ENCODE results near the gene ANO5. TPM values are rescaled to one million over a fixed set of nuclear protein-coding genes. Genes with fewer than 3 reads are reported as not detected.

Gene ANO5
- total RNA-seq, result 0.63 TPM

GRCh38 chr11:22192642-22193347 lies at the start of gene ANO5:
ANO5 (plus strand) TSS chr11:22193085; CDS start chr11:22193493, 408 bp downstream.
- H3K9me3 ChIP-seq (ENCODE audit: low read depth, low read length), result no peaks in the 10 kb centered on the region
- H3K4me1 ChIP-seq (ENCODE audit: insufficient read depth, low read length), result peaks cover 19% of the 10 kb centered on the region
- peak within 1 kb of the TSS; percentile 28 for H3K4me3 ChIP-seq (ENCODE audit: low read length)
- peaks cover 28% of the 10 kb centered on the region for H3K27me3 ChIP-seq (ENCODE audit: insufficient read depth, low read length)

- Histone ChIP-seq H3K4me3 (ENCODE audit: low read length) (no peak overlapping the region), H3K27me3 (ENCODE audit: insufficient read depth, low read length) (no peaks in the 10 kb centered on the region), H3K9me3 (ENCODE audit: low read depth, low read length) (no peaks in the 10 kb centered on the region), H3K4me1 (ENCODE audit: insufficient read depth, low read length) (no peaks in the 10 kb centered on the region)
Measured at GRCh38 chr11:22151649-22152197, 41.2 kb upstream of the ANO5 start.

- H3K4me3 ChIP-seq (ENCODE audit: low read length), result no peak overlapping the region
- no peaks in the 10 kb centered on the region for H3K9me3 ChIP-seq (ENCODE audit: low read depth, low read length)
- peaks cover 6% of the 10 kb centered on the region for H3K4me1 ChIP-seq (ENCODE audit: insufficient read depth, low read length)
- H3K27me3 ChIP-seq (ENCODE audit: insufficient read depth, low read length), result no peaks in the 10 kb centered on the region
Measured at GRCh38 chr11:22157531-22157930, 35.4 kb upstream of the ANO5 start.

- no peaks in the 10 kb centered on the region for H3K27me3 ChIP-seq (ENCODE audit: insufficient read depth, low read length)
- H3K4me3 ChIP-seq (ENCODE audit: low read length), result no peak overlapping the region
- no peaks in the 10 kb centered on the region for H3K9me3 ChIP-seq (ENCODE audit: low read depth, low read length)
- peaks cover 23% of the 10 kb centered on the region for H3K4me1 ChIP-seq (ENCODE audit: insufficient read depth, low read length)
Measured at GRCh38 chr11:22161489-22161888, 31.4 kb upstream of the ANO5 start.

- Histone ChIP-seq H3K4me1 (ENCODE audit: insufficient read depth, low read length) (peaks cover 23% of the 10 kb centered on the region), H3K27me3 (ENCODE audit: insufficient read depth, low read length) (no peaks in the 10 kb centered on the region), H3K9me3 (ENCODE audit: low read depth, low read length) (no peaks in the 10 kb centered on the region), H3K4me3 (ENCODE audit: low read length) (no peak overlapping the region)
Measured at GRCh38 chr11:22162756-22163155, 30.1 kb upstream of the ANO5 start.

GRCh38 chr11:22163394-22163797 lies 29.5 kb upstream of the ANO5 start:
- no peaks in the 10 kb centered on the region for H3K9me3 ChIP-seq (ENCODE audit: low read depth, low read length)
- peaks cover 23% of the 10 kb centered on the region for H3K4me1 ChIP-seq (ENCODE audit: insufficient read depth, low read length)
- no peak overlapping the region for H3K4me3 ChIP-seq (ENCODE audit: low read length)
- no peaks in the 10 kb centered on the region for H3K27me3 ChIP-seq (ENCODE audit: insufficient read depth, low read length)

- H3K27me3 ChIP-seq (ENCODE audit: insufficient read depth, low read length), result no peaks in the 10 kb centered on the region
- H3K4me1 ChIP-seq (ENCODE audit: insufficient read depth, low read length), result peaks cover 23% of the 10 kb centered on the region
- no peak overlapping the region for H3K4me3 ChIP-seq (ENCODE audit: low read length)
Measured at GRCh38 chr11:22165087-22165486, 27.8 kb upstream of the ANO5 start.

GRCh38 chr11:22165759-22166513 lies 26.9 kb upstream of the ANO5 start:
- no peaks in the 10 kb centered on the region for H3K27me3 ChIP-seq (ENCODE audit: insufficient read depth, low read length)
- H3K9me3 ChIP-seq (ENCODE audit: low read depth, low read length), result no peaks in the 10 kb centered on the region
- H3K4me1 ChIP-seq (ENCODE audit: insufficient read depth, low read length), result peaks cover 23% of the 10 kb centered on the region
- H3K4me3 ChIP-seq (ENCODE audit: low read length), result no peak overlapping the region

More at GRCh38 chr11:22165087-22165486, 27.8 kb upstream of the ANO5 start:
- H3K9me3 ChIP-seq (ENCODE audit: low read depth, low read length), result no peaks in the 10 kb centered on the region

GRCh38 chr11:22169833-22170232 lies 23.1 kb upstream of the ANO5 start:
- H3K9me3 ChIP-seq (ENCODE audit: low read depth, low read length), result no peaks in the 10 kb centered on the region

GRCh38 chr11:22173532-22173931 lies 19.4 kb upstream of the ANO5 start:
- no peaks in the 10 kb centered on the region for H3K27me3 ChIP-seq (ENCODE audit: insufficient read depth, low read length)
- no peak overlapping the region for H3K4me3 ChIP-seq (ENCODE audit: low read length)
- H3K4me1 ChIP-seq (ENCODE audit: insufficient read depth, low read length), result no peaks in the 10 kb centered on the region
- H3K9me3 ChIP-seq (ENCODE audit: low read depth, low read length), result no peaks in the 10 kb centered on the region

More at GRCh38 chr11:22169833-22170232, 23.1 kb upstream of the ANO5 start:
- H3K4me1 ChIP-seq (ENCODE audit: insufficient read depth, low read length), result no peaks in the 10 kb centered on the region
- H3K4me3 ChIP-seq (ENCODE audit: low read length), result no peak overlapping the region
- no peaks in the 10 kb centered on the region for H3K27me3 ChIP-seq (ENCODE audit: insufficient read depth, low read length)

GRCh38 chr11:22177186-22177585 lies 15.7 kb upstream of the ANO5 start:
- H3K27me3 ChIP-seq (ENCODE audit: insufficient read depth, low read length), result no peaks in the 10 kb centered on the region
- H3K4me1 ChIP-seq (ENCODE audit: insufficient read depth, low read length), result no peaks in the 10 kb centered on the region
- H3K9me3 ChIP-seq (ENCODE audit: low read depth, low read length), result no peaks in the 10 kb centered on the region
- no peak overlapping the region for H3K4me3 ChIP-seq (ENCODE audit: low read length)

GRCh38 chr11:22179626-22180025 lies 13.3 kb upstream of the ANO5 start:
- Histone ChIP-seq H3K27me3 (ENCODE audit: insufficient read depth, low read length) (no peaks in the 10 kb centered on the region), H3K4me3 (ENCODE audit: low read length) (no peak overlapping the region), H3K9me3 (ENCODE audit: low read depth, low read length) (no peaks in the 10 kb centered on the region), H3K4me1 (ENCODE audit: insufficient read depth, low read length) (no peaks in the 10 kb centered on the region)

GRCh38 chr11:22180131-22180530 lies 12.8 kb upstream of the ANO5 start:
- H3K4me3 ChIP-seq (ENCODE audit: low read length), result no peak overlapping the region
- no peaks in the 10 kb centered on the region for H3K27me3 ChIP-seq (ENCODE audit: insufficient read depth, low read length)
- no peaks in the 10 kb centered on the region for H3K4me1 ChIP-seq (ENCODE audit: insufficient read depth, low read length)
- no peaks in the 10 kb centered on the region for H3K9me3 ChIP-seq (ENCODE audit: low read depth, low read length)

GRCh38 chr11:22189660-22190059 lies 3.2 kb upstream of the ANO5 start:
- Histone ChIP-seq H3K9me3 (ENCODE audit: low read depth, low read length) (no peaks in the 10 kb centered on the region), H3K4me1 (ENCODE audit: insufficient read depth, low read length) (peaks cover 19% of the 10 kb centered on the region), H3K27me3 (ENCODE audit: insufficient read depth, low read length) (peaks cover 28% of the 10 kb centered on the region), H3K4me3 (ENCODE audit: low read length) (no peak overlapping the region)

GRCh38 chr11:22190827-22191463 lies 1.9 kb upstream of the ANO5 start:
- Histone ChIP-seq H3K9me3 (ENCODE audit: low read depth, low read length) (no peaks in the 10 kb centered on the region), H3K4me1 (ENCODE audit: insufficient read depth, low read length) (peaks cover 19% of the 10 kb centered on the region), H3K4me3 (ENCODE audit: low read length) (no peak overlapping the region), H3K27me3 (ENCODE audit: insufficient read depth, low read length) (peaks cover 28% of the 10 kb centered on the region)
